Body of pancreas (tissue), 4 donors: Measurements from ENCODE around the gene SH3D19.

Source experiments
- POLR2A ChIP-seq, 3 donors: fragments of 450-650 bp; IDR thresholded peaks; one replicate each; pipeline ENCODE4 v1.6.1; 2016; ENCODE audit warnings: antibody characterized with exemption in 3 of 3, mild to moderate bottlenecking in 2 of 3
- TF ChIP-seq, protein P1 (sequence below), 7 experiments: fragments of 450-650 bp in 4 of 7; fragments of 200-600 bp in 3 of 7; sonication (generic) in 3 of 7; IDR thresholded peaks; one replicate each; pipeline ENCODE4 v1.5.1; 2016 to 2019; ENCODE audit warnings: antibody characterized with exemption in 7 of 7

DNA sequence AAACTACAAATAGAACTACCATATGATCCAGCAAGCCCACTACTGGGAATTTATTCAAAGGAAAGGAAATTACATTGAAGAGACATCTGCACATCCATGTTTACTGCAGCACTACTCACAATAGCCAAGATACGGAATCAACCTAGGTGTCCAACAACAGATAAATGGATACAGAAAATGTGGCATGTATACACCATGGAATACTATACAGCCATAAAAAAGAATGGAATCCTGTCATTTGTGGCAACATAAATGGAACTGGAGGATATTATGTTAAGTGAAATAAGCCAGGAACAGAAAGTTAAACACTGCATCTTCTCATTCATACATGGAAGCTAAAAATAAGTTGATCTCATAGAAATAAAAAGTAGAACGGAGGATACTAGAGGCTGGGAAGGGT lies 167.9 kb downstream of the SH3D19 start:
- no peak for TF ChIP-seq POLR2A (IDR thresholded peaks at IDR 0.05)
- TF ChIP-seq, protein P1, sequence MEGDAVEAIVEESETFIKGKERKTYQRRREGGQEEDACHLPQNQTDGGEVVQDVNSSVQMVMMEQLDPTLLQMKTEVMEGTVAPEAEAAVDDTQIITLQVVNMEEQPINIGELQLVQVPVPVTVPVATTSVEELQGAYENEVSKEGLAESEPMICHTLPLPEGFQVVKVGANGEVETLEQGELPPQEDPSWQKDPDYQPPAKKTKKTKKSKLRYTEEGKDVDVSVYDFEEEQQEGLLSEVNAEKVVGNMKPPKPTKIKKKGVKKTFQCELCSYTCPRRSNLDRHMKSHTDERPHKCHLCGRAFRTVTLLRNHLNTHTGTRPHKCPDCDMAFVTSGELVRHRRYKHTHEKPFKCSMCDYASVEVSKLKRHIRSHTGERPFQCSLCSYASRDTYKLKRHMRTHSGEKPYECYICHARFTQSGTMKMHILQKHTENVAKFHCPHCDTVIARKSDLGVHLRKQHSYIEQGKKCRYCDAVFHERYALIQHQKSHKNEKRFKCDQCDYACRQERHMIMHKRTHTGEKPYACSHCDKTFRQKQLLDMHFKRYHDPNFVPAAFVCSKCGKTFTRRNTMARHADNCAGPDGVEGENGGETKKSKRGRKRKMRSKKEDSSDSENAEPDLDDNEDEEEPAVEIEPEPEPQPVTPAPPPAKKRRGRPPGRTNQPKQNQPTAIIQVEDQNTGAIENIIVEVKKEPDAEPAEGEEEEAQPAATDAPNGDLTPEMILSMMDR (IDR thresholded peaks at IDR 0.05) = no peak
